Measurements from ENCODE around the gene NEMF. TPM values are rescaled to one million over a fixed set of nuclear protein-coding genes. Genes with fewer than 3 reads are reported as not detected.
"Not testable (repeated sequence)": the region's sequence is repeated elsewhere in the genome, so short reads cannot be mapped to it uniquely, and the experiment has no call there.

Gene NEMF
- total RNA-seq, 1 donor from 2014 or later, result 83.0 TPM

GRCh38 chr14:49778421-49778820 is 74.2 kb downstream of the NEMF start:
- Mint-ChIP-seq H3K4me1 (no peaks in the 10 kb centered on the region), H3K27ac (no peak overlapping the region), H3K4me3 (no peak overlapping the region), H3K9me3 (no peaks in the 10 kb centered on the region), H3K27me3 (ENCODE audit: insufficient read depth, low read depth) (no peaks in the 10 kb centered on the region), H3K36me3 (peaks cover 28% of the 10 kb centered on the region)
- DNase-seq (ENCODE audit: low spot score), result no peak
- Histone ChIP-seq H3K4me2 (no peak overlapping the region), H3K36me3 (peaks cover 40% of the 10 kb centered on the region), H4K20me1 (ENCODE audit: low read depth) (no peaks in the 10 kb centered on the region), H2AFZ (replicated peaks) (no peak overlapping the region), H3K9ac (no peak overlapping the region), H3K27me3 (no peaks in the 10 kb centered on the region), H3K79me2 (ENCODE audit: low read depth) (no peaks in the 10 kb centered on the region), H3K27ac (no peak overlapping the region), H3F3A (ENCODE audit: low read depth) (peaks cover 39% of the 10 kb centered on the region), H3K4me3 (no peak overlapping the region), H3K9me3 (ENCODE audit: low read depth) (no peaks in the 10 kb centered on the region), H3K4me1 (no peaks in the 10 kb centered on the region)
- TF ChIP-seq EZH2 (IDR thresholded peaks at IDR 0.05), result no peak
- TF ChIP-seq CTCF (IDR thresholded peaks at IDR 0.05), result no peak

- no peaks in the 10 kb centered on the region for H3K9me3 Mint-ChIP-seq
- DNase-seq (ENCODE audit: low spot score), result no peak
- Histone ChIP-seq H3K9ac (no peak overlapping the region), H2AFZ (replicated peaks) (no peak overlapping the region), H3K4me2 (no peak overlapping the region), H3K9me3 (ENCODE audit: low read depth) (no peaks in the 10 kb centered on the region), H3K27me3 (no peaks in the 10 kb centered on the region), H3K36me3 (peaks cover 10% of the 10 kb centered on the region), H3K79me2 (ENCODE audit: low read depth) (peaks cover 26% of the 10 kb centered on the region), H3K27ac (no peak overlapping the region), H3F3A (ENCODE audit: low read depth) (peaks cover 13% of the 10 kb centered on the region), H3K4me1 (peaks cover 13% of the 10 kb centered on the region), H3K4me3 (no peak overlapping the region), H4K20me1 (ENCODE audit: low read depth) (peaks cover 19% of the 10 kb centered on the region)
- H3K36me3 Mint-ChIP-seq, result peaks cover 22% of the 10 kb centered on the region
- no peak overlapping the region for H3K27ac Mint-ChIP-seq
- peaks cover 2% of the 10 kb centered on the region for H3K27me3 Mint-ChIP-seq (ENCODE audit: insufficient read depth, low read depth)
- TF ChIP-seq CTCF (IDR thresholded peaks at IDR 0.05) (no peak), EZH2phosphoT487 (IDR thresholded peaks at IDR 0.05) (no peak), EZH2 (IDR thresholded peaks at IDR 0.05) (no peak)
- peaks cover 17% of the 10 kb centered on the region for H3K4me1 Mint-ChIP-seq
- H3K4me3 Mint-ChIP-seq, result no peak overlapping the region
These were observed 78.5 kb downstream of the NEMF start for GRCh38 chr14:49774106-49774505.

GRCh38 chr14:49771691-49772090 is 80.9 kb downstream of the NEMF start:
- H3K27me3 ChIP-seq; H3K4me3 Mint-ChIP-seq; H3K27ac ChIP-seq; H3K4me3 ChIP-seq; DNase-seq (ENCODE audit: low spot score); H3K27me3 Mint-ChIP-seq (ENCODE audit: insufficient read depth, low read depth); H3K4me2 ChIP-seq; H3K9ac ChIP-seq; H3K36me3 ChIP-seq; H3K9me3 ChIP-seq (ENCODE audit: low read depth); H3K27ac Mint-ChIP-seq; H3K9me3 Mint-ChIP-seq; H2AFZ ChIP-seq (replicated peaks): not testable (repeated sequence)
- Histone ChIP-seq H3K79me2 (ENCODE audit: low read depth) (peaks cover 37% of the 10 kb centered on the region), H3F3A (ENCODE audit: low read depth) (peaks cover 23% of the 10 kb centered on the region), H3K4me1 (peaks cover 19% of the 10 kb centered on the region), H4K20me1 (ENCODE audit: low read depth) (peaks cover 19% of the 10 kb centered on the region)
- Mint-ChIP-seq H3K4me1 (peaks cover 29% of the 10 kb centered on the region), H3K36me3 (peaks cover 14% of the 10 kb centered on the region)

GRCh38 chr14:49770212-49770817 is 82.3 kb downstream of the NEMF start:
- Mint-ChIP-seq H3K27ac (peak overlapping the region; percentile 80), H3K4me1 (peaks cover 30% of the 10 kb centered on the region)

More at GRCh38 chr14:49770212-49770817, 82.3 kb downstream of the NEMF start:
- H3K27me3 ChIP-seq, result no peaks in the 10 kb centered on the region
- H3F3A ChIP-seq (ENCODE audit: low read depth), result peaks cover 25% of the 10 kb centered on the region
- no peaks in the 10 kb centered on the region for H3K36me3 ChIP-seq
- Mint-ChIP-seq H3K36me3 (peaks cover 9% of the 10 kb centered on the region), H3K27me3 (ENCODE audit: insufficient read depth, low read depth) (peaks cover 2% of the 10 kb centered on the region), H3K4me3 (peak overlapping the region; percentile 98), H3K9me3 (no peaks in the 10 kb centered on the region)
- TF ChIP-seq EZH2 (IDR thresholded peaks at IDR 0.05), result no peak
- no peak for TF ChIP-seq CTCF (IDR thresholded peaks at IDR 0.05)
- TF ChIP-seq EZH2phosphoT487 (IDR thresholded peaks at IDR 0.05), result no peak
- no peak overlapping the region for H3K9ac ChIP-seq
- H3K79me2 ChIP-seq (ENCODE audit: low read depth), result peaks cover 37% of the 10 kb centered on the region
- peak overlapping the region; percentile 20 for H3K4me3 ChIP-seq
- peaks cover 20% of the 10 kb centered on the region for H3K4me1 ChIP-seq
- peak overlapping the region; percentile 91 for H3K4me2 ChIP-seq
- H4K20me1 ChIP-seq (ENCODE audit: low read depth), result peaks cover 19% of the 10 kb centered on the region
- H3K9me3 ChIP-seq (ENCODE audit: low read depth), result no peaks in the 10 kb centered on the region
- H3K27ac ChIP-seq, result no peak overlapping the region
- no peak overlapping the region for H2AFZ ChIP-seq (replicated peaks)
- DNase-seq (ENCODE audit: low spot score), result no peak
